ENCODE measurements around the gene KRCC1.
"Not testable (repeated sequence)": the region's sequence is repeated elsewhere in the genome, so short reads cannot be mapped to it uniquely, and the experiment has no call there.

The KRCC1 gene

DNA sequence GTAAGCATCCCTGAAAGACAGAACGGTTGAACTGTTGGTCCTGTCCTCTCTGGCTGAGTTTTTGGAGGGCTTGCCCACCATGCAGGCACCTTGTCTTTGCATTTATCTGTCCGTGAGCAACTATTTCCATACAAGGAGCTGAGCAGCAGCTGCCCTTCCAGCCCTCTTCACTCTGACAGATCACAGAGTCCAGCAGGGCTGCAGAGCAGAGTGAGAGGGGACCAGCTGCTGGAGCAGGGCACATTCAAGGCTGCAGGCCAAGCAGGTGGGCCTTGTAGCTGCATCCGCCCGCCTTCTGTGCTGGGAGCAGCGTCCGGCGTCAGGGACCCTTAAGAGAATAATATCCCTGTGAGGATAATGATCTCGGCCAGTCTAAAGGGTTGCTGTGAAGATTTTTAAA is 21.5 kb upstream of the KRCC1 start:
- no peak for DNase-seq (ENCODE audit: low read depth)

GRCh38 chr2:88074854-88075292 is 19.3 kb upstream of the KRCC1 start:
- peak; percentile 64 for DNase-seq (ENCODE audit: low read depth)

GRCh38 chr2:88074150-88074549 is 18.6 kb upstream of the KRCC1 start:
- no peak for DNase-seq (ENCODE audit: low read depth)

DNA sequence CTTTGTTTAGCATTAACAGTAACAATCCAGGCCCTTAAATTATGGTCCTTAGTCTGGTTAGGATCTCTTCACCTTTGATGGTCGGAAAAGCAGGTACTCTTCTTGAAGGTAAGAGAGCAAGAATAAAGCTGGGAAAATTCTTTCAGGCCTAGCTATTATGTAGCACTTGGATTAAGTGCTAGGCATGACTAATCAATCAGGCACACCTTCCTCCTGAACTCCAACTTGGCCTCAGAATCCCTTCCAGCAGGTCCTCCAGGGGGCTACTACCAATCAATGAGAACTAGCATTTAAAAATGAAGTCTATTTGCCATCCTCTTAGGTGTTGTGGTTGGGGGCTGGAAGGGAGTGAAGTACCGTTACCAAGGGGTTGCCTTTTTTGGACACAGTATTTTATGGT is 15.8 kb upstream of the KRCC1 start:
- no peak for DNase-seq (ENCODE audit: low read depth)

- no peak for DNase-seq (ENCODE audit: low read depth)
Observed at GRCh38 chr2:88070055-88070454, 14.5 kb upstream of the KRCC1 start.

DNA sequence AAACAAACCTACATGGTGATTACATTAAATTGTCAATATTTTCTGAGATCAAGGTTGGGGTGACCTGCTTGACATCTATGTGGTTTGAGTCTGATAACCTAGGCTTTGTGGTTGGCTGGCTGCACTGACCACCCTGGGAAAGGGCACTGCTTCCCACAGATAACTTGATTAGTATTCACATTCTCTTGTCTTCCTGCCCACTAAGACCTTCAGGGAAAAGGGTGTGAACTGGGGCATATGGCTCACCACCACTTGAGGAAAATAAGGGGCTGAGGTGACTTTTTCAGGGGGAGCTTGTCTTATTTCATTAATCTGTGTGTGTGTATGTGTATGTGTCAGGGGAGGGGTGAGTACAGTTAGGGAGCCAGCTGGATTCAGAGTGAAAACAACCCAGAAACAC is 13.5 kb upstream of the KRCC1 start:
- no peak for DNase-seq (ENCODE audit: low read depth)

DNA sequence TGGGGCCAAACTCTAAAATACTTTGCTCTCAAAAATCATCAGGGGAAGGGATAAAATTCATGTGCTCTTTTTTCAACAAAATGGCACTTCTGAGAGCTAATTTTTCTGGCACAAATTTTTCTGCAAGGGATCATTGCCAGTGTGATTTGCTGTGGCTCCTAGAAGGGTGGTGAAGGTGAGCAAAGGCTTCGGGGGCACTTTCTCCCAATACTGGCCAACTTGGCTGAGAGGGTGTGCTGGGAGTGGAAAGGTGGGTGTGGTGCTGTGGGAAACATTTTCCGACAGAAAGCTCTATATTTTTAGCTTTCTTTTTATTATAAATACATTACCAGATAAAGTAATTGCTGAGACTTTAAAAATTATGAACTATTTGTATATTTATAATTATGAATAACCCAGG is 12.5 kb upstream of the KRCC1 start:
- no peak for DNase-seq (ENCODE audit: low read depth)

DNA sequence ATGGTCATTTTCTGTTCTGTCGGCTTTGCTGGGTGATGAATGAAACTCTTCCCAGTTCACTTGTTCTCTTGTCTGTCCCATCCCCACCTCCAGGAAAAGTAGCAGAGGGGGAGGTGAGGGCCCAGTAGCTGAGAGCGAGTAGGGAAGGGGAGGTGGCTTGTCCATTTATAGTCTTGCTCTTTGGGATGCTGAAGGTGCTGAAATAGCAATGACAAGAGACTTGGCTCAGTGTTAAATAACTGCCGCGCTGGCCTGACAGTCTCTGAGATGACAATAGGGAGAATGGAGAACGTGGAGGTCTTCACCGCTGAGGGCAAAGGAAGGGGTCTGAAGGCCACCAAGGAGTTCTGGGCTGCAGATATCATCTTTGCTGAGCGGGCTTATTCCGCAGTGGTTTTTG is 12.0 kb upstream of the KRCC1 start, which contains the start of gene SMYD1:
Gene SMYD1, plus strand, starts transcription at position 228 of the 400 bp plus-strand sequence. Its CDS starts 40 bp downstream, at position 268.
- no peak for DNase-seq (ENCODE audit: low read depth)

DNA sequence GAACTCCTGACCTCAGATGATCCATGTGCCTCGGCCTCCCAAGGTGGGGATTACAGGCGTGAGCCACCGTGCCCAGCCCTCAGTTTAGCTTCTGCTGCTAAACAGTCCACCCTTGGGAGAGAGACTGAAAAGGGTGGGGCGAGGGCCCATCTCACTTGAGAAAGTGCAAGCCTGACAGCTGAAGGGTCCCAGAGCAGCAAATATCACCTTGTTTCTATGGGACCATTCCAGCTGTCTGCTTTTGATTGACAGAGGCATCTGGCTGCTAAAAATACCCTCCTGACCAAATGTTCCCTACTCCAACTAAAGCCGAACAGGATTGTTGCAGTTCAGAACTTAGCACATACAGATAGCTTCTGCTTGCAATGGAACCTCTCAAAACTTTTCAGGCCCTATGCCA is 11.6 kb upstream of the KRCC1 start:
- DNase-seq (ENCODE audit: low read depth): no peak

GRCh38 chr2:88066543-88066942 is 11.0 kb upstream of the KRCC1 start:
- no peak for DNase-seq (ENCODE audit: low read depth)

DNA sequence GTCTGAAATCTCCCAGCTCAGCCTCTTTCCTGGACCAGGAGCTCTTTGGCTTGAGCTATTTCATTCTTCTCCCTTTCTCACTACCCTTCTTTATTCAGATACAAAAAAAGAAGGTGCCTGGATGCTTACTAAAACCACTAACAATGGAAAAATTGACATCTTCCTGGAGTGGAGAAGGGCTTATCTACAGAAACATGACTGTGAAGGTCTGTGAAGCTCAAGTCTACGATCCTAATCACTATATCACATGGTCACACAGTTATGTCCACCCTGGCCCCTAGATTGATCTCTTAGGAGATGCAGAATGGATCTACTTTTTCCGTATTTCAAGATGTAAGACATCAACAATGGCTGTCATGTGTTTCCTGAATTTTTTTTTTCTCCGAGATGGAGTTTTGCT is 5.7 kb upstream of the KRCC1 start:
- no peak for DNase-seq (ENCODE audit: low read depth)

DNA sequence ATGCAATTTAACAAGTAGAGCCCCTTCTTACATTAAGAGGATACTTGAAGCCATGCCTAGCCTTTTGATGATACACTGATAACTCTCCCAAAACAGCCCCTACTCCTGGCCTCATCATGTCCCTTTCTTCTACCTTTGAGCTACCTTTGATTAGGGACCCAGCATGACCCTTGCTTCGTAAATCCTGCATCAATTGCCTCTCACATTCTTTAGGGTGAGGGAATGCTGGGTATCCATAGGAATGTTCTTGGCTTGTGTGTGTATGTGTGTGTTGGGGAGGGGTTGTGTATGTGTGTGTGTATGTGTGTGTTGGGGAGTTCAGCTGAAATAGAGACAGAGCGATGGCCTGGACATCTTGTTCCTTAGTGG is 5.3 kb upstream of the KRCC1 start:
- no peak for DNase-seq (ENCODE audit: low read depth)

DNA sequence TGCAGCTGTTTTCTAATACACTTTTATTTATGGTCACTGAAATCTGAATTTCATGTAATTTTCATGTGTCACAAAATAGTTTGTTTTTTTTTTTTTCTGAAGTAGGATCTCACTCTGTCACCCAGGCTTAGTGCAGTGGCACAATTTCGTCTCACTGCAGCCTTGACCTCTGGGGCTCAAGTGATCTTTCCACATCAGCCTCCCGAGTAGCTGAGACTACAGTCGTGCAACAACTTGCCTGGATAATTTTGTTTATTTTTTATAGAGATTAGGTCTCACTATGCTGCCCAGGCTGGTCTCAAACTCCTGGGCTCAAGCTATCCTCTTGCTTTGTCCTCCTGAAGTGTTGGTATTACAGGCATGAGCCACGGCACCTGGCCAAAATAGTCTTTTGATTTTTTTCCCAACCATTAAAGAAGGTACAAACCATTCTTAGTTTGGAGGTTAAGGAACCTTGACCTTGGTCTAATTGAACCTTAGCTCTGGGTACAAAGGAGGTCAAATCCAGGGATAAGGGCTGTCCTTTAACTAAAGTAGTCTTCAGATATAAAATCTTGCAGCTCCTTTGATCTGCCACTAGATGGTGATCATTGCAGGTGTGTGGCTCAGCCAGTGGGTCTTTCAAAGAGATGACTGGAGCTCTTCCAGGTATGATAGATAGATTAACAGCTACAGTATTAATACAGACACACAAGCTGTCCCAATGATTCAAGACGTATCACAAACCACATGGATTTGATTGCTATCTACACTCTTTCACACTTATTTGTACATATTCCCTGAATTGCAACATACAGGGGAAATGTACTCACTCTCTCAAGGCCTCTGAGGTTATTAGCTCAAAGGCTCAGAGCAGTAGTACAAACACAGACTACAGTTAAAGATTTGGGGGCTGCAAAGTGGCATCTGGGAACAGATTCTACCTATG is 4.7 kb upstream of the KRCC1 start:
- peak; percentile 64 for DNase-seq (ENCODE audit: low read depth)

GRCh38 chr2:88058191-88058590 is 2.6 kb upstream of the KRCC1 start:
- no peak for DNase-seq (ENCODE audit: low read depth)

GRCh38 chr2:88057437-88057844 is 1.9 kb upstream of the KRCC1 start:
- DNase-seq (ENCODE audit: low read depth): peak; percentile 66

DNA sequence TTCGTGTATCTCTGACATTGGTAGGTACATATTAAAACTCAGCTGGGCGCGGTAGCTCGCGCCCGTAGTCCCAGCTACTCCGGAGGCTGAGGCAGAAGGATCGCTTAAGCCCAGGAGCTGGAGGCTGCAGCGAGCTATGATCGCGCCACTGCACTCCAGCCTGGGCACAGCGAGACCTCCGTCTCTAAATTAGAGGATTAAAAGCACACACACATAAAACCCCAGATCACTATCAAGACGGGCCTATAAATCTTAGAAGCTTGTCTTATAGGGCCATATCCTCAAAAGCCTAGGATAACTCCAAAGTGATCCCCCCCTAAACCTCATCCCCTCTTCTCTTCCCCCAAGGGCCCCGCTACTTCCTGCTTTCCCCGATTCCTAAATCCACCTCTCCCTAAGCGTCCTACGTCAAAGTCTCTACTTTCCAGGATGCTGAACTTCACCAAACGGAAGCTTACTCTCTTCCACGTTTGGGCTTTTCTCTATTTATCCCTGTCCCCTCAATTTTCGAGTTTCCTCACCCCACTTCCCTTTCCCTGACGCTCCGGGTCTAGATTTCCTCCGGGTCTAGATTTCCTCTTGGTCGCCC is 707 bp downstream of the KRCC1 start:
- DNase-seq (ENCODE audit: low read depth): peak; percentile 38

DNA sequence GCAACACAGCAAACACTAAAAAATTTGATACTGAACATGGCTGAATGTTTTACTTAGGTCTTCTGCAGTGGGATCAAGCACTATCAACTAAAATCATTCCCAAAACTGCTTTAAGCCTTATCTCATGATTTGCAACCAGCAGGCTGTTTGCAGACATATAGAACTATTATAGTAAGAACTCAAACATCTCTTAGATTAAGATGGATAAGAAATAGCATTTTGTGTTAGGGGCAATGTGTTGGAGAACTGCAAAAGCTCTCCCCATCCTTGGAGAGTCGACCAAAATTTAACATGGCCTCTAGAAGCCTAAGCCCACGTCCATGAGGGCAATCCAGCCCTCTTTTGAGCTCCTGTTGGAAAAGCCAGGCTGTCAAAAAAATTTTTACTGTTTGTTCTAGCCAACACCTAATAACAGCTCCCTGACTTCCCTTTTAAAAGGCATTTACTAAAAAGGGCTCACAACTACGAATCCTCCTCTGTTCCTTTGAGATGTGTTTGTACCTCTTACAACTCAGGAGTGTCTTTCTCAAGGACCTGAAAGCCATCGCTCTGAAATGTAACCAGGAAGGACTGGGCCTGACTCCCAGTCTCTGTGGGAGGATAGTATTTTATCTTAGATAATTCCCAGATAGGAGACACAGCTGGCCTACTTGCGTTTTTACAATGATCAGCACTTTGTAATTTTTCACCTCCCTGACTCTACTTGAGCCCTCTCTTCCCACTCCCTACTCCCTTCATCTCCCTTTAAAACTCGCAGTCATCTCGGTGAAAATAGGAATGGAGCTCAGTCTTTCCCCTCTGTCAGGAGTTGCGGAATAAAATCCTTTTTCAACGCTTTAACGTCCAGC is 1.4 kb downstream of the KRCC1 start:
- DNase-seq (ENCODE audit: low read depth): peak; percentile 72

DNA sequence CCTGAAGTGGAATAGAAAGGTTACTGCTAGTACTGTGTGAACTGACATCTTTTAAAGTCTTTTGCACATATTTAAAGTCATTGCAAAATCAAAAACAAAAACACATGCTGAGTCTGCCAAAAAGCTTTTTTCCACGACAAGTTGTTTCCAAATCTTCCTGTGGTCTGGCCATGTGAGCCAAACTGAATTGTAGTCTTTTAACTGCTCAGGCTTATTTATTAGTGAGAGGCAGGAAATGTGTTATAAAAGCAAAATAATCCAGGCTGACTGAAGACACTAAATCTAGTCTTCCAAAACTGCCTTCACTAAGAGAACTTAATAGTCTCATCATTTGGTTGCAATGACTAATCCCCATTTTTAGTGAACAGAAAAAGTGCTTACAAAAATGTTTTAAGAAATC is 2.3 kb downstream of the KRCC1 start:
- peak; percentile 82 for DNase-seq (ENCODE audit: low read depth)

- no peak for DNase-seq (ENCODE audit: low read depth)
Observed at GRCh38 chr2:88051792-88052191, 3.8 kb downstream of the KRCC1 start.

GRCh38 chr2:88049622-88050021 is 6.0 kb downstream of the KRCC1 start:
- DNase-seq (ENCODE audit: low read depth): no peak

DNA sequence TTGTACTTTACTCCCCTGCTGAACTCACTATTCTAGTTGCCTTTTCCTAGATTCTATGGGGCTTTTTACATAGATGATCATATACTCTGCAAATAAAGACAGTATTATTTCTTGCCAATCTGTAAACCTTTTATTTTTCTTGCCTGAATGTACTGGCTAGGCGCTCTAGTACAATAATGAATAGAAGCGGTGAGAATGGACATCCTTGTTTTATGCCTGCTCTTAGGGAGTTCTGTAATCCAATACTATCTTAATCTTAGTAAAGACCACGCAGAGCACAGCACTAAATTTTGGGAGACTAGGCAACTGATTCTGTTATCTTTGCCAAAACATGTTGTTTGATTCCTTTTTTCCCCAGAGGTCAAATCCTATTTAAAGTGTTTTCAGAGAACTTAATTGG is 7.0 kb downstream of the KRCC1 start:
- DNase-seq (ENCODE audit: low read depth): no peak

GRCh38 chr2:88045561-88045960 is 10.0 kb downstream of the KRCC1 start:
- not testable (repeated sequence) for DNase-seq (ENCODE audit: low read depth)

GRCh38 chr2:88042476-88042875 is 13.1 kb downstream of the KRCC1 start:
- no peak for DNase-seq (ENCODE audit: low read depth)

Data from amniotic epithelial cell (primary cell).